ENCODE data around the gene SYNC. TPM values are rescaled to one million over a fixed set of nuclear protein-coding genes. Genes with fewer than 3 reads are reported as not detected.
A peak's percentile ranks its signal among the peaks of the same experiment; 100 is the strongest.

Gene SYNC
- total and polyA plus RNA-seq, 2 of the 8 experiments (the other 6 are each of a cell fraction or from before 2014, with no cell fraction given) = 0.06 to 0.17 TPM

DNA sequence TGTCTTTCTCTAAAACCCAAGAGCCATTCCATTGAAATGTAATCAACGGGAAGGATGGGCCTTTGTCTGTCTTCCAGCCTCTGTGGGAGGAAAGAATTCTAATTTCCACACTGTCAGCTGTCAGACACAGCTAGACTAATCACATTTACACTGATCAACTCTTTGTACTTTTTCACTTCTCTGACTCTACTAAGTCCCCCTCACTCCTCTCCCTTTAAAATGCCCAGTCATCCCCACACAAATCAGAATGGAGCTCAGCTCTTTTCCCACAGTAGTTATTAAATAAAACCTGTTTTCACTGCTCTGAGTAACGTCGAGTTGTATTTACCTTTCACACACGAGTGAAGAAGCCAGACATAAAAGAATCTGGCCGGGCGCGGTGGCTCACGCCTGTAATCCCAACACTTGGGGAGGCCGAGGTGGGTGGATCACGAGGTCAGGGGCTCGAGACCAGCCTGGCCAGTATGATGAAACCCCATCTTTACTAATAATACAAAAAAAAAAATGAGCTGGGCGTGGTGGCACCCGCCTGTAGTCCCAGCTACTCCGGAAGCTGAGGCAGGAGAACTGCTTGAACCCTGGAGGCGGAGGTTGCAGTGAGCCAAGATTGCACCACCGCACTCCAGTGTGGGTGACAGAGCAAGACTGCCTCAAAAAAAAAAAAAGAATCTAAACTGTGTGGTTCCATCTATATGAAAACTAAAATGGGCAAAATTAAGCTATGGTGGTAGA, 65.5 kb downstream of the SYNC start:
- Histone ChIP-seq H2BK15ac (ENCODE audit: low read length) (no peak overlapping the region), H3K4me3 (ENCODE audit: extremely low read depth in 1 of 4, insufficient read depth in 2 of 4, low read depth in 3 of 4, low read length in 4 of 4) (no peak overlapping the region), H3K79me2 (ENCODE audit: control insufficient read depth in 1 of 2, insufficient read depth in 2 of 2, low read length in 2 of 2) (peaks cover 0 to 41% of the 10 kb centered on the region in 2 experiments; a peak in 2 of 4 replicates), H3K23me2 (ENCODE audit: low read depth, low read length) (peaks cover 2% of the 10 kb centered on the region; the same call in 1 of the 2 replicates), H3K4me2 (ENCODE audit: insufficient read depth in 1 of 2, low read depth in 2 of 2, low read length in 2 of 2) (peak overlapping the region; percentile 7 to 44; a peak in 2 of 4 replicates), H3K4ac (replicated peaks; ENCODE audit: insufficient read length, low read depth, low read length) (no peak overlapping the region), H3K9me3 (ENCODE audit: insufficient read depth in 2 of 2, low read depth in 1 of 2, low read length in 1 of 2) (no peaks in the 10 kb centered on the region), H2AFZ (ENCODE audit: low read length) (no peak overlapping the region), H3K36me3 (ENCODE audit: control insufficient read depth in 2 of 4, insufficient read depth in 4 of 4, low read length in 3 of 4) (peaks cover 0 to 24% (median 0%) of the 10 kb centered on the region in 4 experiments; a peak in 1 of 8 replicates), H3K4me1 (replicated peaks in 1 of 4; ENCODE audit: control insufficient read depth in 3 of 4, insufficient read depth in 4 of 4, low read length in 3 of 4) (peaks cover 8 to 21% (median 17%) of the 10 kb centered on the region in 4 experiments), H3K18ac (ENCODE audit: extremely low read depth, low read length) (no peak overlapping the region), H3K9ac (replicated peaks in 1 of 4; ENCODE audit: extremely low read depth in 1 of 4, low read depth in 3 of 4, low read length in 3 of 4) (no peak overlapping the region), H2BK120ac (replicated peaks; ENCODE audit: low read depth, low read length) (no peak overlapping the region), H4K5ac (ENCODE audit: insufficient read length, low read depth, low read length) (no peak overlapping the region), H3K27ac (ENCODE audit: low read depth, low read length) (no peak overlapping the region), H2BK5ac (ENCODE audit: low read depth, low read length) (no peak overlapping the region), H2BK20ac (ENCODE audit: low read length) (no peak overlapping the region), H2AK5ac (ENCODE audit: low read depth, low read length) (no peak overlapping the region), H3K14ac (ENCODE audit: insufficient read length) (no peak overlapping the region), H2BK12ac (ENCODE audit: low read depth, low read length) (no peak overlapping the region), H3K23ac (ENCODE audit: insufficient read length) (no peak overlapping the region), H3K56ac (replicated peaks; ENCODE audit: insufficient read length, low read depth, low read length) (no peak overlapping the region), H4K8ac (ENCODE audit: extremely low read depth, insufficient read depth, low read length) (no peak overlapping the region), H3K79me1 (ENCODE audit: low read depth, low read length) (no peaks in the 10 kb centered on the region; the same call in 1 of the 2 replicates), H4K20me1 (replicated peaks in 1 of 2; ENCODE audit: control insufficient read depth in 1 of 2, insufficient read depth in 2 of 2, low read length in 2 of 2) (no peaks in the 10 kb centered on the region), H4K91ac (replicated peaks; ENCODE audit: insufficient read length, low read length) (no peak overlapping the region), H3K27me3 (replicated peaks in 1 of 4; ENCODE audit: control insufficient read depth in 3 of 4, extremely low read depth in 1 of 4, insufficient read depth in 3 of 4, low read length in 3 of 4) (no peaks in the 10 kb centered on the region)
- POLR2A ChIA-PET (ENCODE audit: partially characterized antibody) = interaction anchor here (0.6 to 10.1 kb wide), 7 partner anchors 8 to 86 kb away, joined by 3 to 115 read pairs (median 5); partner anchors contain the start of genes RBBP4 and ZBTB8OS
- no peak for FAIRE-seq
- DNase-seq (ENCODE audit: low read depth in 1 of 2, low spot score in 2 of 2) = no peak
- CTCF ChIA-PET (ENCODE audit: partially characterized antibody) = interaction anchor here (0.6 to 1.6 kb wide), 6 partner anchors 10 to 266 kb away, joined by 3 to 4 read pairs (median 3); no protein-coding TSS in a partner anchor
- WGBS, 2 experiments (ENCODE audit: extremely low coverage in 1 of 2, insufficient coverage in 1 of 2, insufficient read length in 1 of 2, insufficient replicate concordance in 2 of 2, low coverage in 1 of 2, low lambda C conversion rate in 2 of 2, missing lambda C conversion rate in 1 of 2) = 80% methylated on average over 16 of the region's 16 CpGs; no CpG with 5 or more reads in 1 of the 2 experiments
- TF ChIP-seq SP4 (IDR thresholded peaks at IDR 0.05; ENCODE audit: low read length) (no peak), NANOG (IDR thresholded peaks at IDR 0.05; ENCODE audit: insufficient read depth, low read depth, low read length, poor library complexity, severe bottlenecking) (no peak), NRF1 (IDR thresholded peaks at IDR 0.05; ENCODE audit: low read depth, low read length) (no peak), EZH2 (IDR thresholded peaks at IDR 0.05; ENCODE audit: low read depth, low read length, severe bottlenecking) (no peak), SIN3A (conservative IDR thresholded peaks at IDR 0.05 in 1 of 2, IDR thresholded peaks at IDR 0.05 in 1 of 2; ENCODE audit: low read depth in 1 of 2, low read length in 2 of 2) (no peak), CTBP2 (IDR thresholded peaks at IDR 0.05; ENCODE audit: borderline replicate concordance, insufficient read depth, insufficient read length, low read length) (no peak), JUN (IDR thresholded peaks at IDR 0.05; ENCODE audit: low read depth, low read length) (no peak), SUZ12 (IDR thresholded peaks at IDR 0.05; ENCODE audit: low read length) (no peak), SRF (IDR thresholded peaks at IDR 0.05; ENCODE audit: low read depth, low read length) (no peak), BACH1 (IDR thresholded peaks at IDR 0.05; ENCODE audit: low read length) (no peak), GTF2F1 (IDR thresholded peaks at IDR 0.05; ENCODE audit: borderline replicate concordance, low read depth, low read length) (no peak), SAP30 (IDR thresholded peaks at IDR 0.05; ENCODE audit: insufficient read depth, insufficient replicate concordance, low read length) (no peak)
